ENCODE results near the gene RASSF8. TPM values are rescaled to one million over a fixed set of nuclear protein-coding genes. Genes with fewer than 3 reads are reported as not detected.

RASSF8 gene
- total RNA-seq, 1 donor from 2014 or later: 40.7 TPM

DNA sequence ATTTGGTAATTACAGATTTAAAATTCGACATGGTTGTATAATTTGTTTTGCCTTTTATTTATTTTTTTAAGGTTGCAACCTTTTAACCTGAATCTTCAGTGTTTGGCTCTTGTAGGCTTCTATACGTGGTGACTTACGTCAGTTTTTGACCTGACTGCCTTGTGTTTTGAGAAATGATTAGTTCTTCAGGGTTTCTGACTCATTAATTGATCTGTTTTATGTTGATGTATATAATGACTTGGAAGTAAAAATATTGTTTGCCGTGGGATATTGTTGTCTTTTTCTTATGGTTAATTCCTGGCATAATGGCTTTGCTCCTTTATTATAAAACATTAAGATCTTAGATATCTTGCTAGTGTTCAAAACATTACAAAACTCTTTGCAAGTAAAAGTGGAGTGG lies 2.5 kb downstream of the RASSF8 start:
- DNase-seq (ENCODE audit: low spot score): no peak

- DNase-seq (ENCODE audit: low spot score): no peak
Measured at GRCh38 chr12:25962932-25963525, 4.5 kb downstream of the RASSF8 start.

GRCh38 chr12:25965682-25966081 lies 7.2 kb downstream of the RASSF8 start:
- DNase-seq (ENCODE audit: low spot score): no peak

DNA sequence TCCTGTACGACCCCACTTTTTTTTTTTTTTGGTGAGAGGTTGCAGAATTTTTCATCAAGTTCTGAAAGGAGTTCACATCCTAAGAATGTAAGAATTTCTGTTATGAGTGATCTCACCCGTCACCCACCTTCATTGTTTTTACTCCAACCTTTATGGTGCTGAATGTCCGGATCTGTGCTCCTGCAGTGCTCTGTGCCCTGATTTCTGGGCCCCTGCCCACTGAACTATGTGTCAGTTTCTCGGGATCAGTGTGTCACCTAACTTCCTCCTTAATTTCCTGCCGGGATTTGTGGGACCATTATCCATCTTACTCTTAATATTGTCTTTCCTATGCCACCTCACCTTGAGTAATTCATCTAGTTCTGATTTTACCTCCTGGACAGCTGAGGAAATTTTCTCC lies 11.6 kb downstream of the RASSF8 start:
- no peak for DNase-seq (ENCODE audit: low spot score)

- DNase-seq (ENCODE audit: low spot score): no peak
Measured at GRCh38 chr12:25970916-25971653, 12.6 kb downstream of the RASSF8 start.

- no peak for DNase-seq (ENCODE audit: low spot score)
Measured at GRCh38 chr12:25971654-25972041, 13.2 kb downstream of the RASSF8 start.

- no peak for DNase-seq (ENCODE audit: low spot score)
Measured at GRCh38 chr12:25972783-25973182, 14.3 kb downstream of the RASSF8 start.

DNA sequence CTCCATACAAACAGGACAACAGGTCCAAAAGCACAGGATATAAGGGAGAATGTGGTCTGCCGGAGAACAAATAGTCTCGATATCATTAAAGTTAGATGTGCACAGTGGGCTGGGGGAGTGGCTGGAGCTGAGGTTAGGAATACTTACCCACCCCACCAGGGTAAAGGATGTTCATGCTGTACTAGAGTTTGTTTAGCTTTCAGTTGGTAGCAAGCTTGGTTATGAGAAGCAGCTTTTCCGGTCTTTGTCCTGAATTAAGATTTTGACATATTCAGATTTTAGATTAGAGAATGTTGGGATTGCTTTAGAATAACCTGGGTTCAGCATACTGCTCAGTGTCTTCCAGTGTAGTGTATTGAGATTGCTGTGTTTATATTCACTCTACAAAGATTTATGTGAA lies 16.7 kb downstream of the RASSF8 start:
- DNase-seq (ENCODE audit: low spot score): no peak

- no peak for DNase-seq (ENCODE audit: low spot score)
Measured at GRCh38 chr12:25975682-25976081, 17.2 kb downstream of the RASSF8 start.

- DNase-seq (ENCODE audit: low spot score): no peak
Measured at GRCh38 chr12:25976289-25976688, 17.8 kb downstream of the RASSF8 start.

DNA sequence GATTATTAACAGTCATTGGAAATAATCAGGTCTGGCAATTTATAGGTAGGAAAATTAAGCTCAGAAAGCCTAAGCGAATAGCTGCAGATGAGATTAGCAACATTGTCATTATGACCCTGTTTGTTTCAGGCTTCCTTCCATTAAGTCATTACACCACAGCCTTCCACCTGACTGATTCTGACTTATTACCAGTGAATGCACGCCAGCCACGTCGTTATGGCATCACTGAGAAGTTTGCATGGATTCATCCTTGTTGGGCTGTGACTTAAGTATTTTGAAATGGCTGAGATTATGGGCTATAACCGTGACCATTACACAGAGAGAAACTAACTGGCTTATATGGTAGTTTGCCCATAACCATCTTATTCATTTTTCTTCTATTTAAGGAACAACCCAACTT lies 18.6 kb downstream of the RASSF8 start:
- no peak for DNase-seq (ENCODE audit: low spot score)

- no peak for DNase-seq (ENCODE audit: low spot score)
Measured at GRCh38 chr12:25979059-25979458, 20.6 kb downstream of the RASSF8 start.

DNA sequence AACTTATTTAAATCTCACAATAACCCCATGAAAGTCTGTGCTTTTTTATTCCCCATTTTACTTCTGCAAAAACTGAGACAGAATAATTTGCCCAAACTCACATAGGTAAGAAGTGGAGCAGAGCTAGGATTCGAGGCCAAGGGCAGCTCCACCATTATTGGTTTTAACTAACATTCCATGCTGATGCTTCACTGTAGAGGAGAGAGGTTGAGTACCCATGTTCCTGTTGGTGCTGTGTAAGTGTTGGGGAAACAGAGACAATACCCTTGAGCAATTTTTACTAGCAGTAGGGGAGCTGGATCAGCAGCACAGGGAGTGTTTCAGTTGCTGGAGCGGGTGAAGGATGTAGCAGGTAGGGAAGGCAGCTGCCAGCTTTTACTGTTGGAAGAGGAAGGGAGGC lies 21.1 kb downstream of the RASSF8 start:
- DNase-seq (ENCODE audit: low spot score): no peak

GRCh38 chr12:25980035-25980434 lies 21.6 kb downstream of the RASSF8 start:
- no peak for DNase-seq (ENCODE audit: low spot score)

GRCh38 chr12:25981597-25981996 lies 23.1 kb downstream of the RASSF8 start:
- DNase-seq (ENCODE audit: low spot score): no peak

DNA sequence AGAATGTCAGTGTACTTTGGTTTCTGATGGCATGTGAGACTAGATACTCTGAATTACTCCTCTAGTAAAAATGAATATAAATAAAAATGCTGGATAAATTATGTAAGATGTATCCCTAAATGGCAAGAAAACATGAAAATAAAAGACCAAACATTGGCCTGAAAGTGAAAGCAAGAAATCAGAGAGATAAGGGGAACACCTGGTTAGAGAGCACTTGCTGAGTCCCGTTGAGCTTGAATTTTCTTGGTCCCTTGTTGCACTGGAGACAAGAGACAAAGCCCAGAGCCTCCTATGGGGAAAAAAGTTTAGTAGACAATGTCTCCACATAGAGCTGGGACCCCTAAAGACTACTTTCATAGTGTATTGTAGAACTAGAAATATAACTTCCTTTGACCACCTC lies 23.9 kb downstream of the RASSF8 start:
- DNase-seq (ENCODE audit: low spot score): no peak

- no peak for DNase-seq (ENCODE audit: low spot score)
Measured at GRCh38 chr12:25983625-25984024, 25.1 kb downstream of the RASSF8 start.

DNA sequence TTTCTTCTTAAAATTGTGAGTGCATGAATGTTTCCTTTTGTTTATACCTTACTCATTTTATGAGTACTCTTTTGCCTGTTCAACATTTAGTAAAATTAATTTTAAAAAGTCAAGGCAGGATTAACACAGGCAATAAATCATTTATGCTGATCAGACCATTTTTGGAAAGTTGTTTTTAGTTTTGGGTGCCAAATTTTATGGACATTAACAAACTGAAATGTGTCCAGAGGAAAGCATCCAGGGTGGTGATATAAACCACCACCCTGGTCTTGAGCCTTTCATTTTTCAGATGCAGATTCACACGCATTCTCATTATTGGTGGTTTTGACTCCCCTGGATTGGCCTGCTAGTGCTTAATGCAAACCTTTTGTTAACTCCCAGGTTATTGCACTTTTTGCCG lies 26.3 kb downstream of the RASSF8 start:
- DNase-seq (ENCODE audit: low spot score): no peak

GRCh38 chr12:25985316-25986175 lies 27.1 kb downstream of the RASSF8 start:
- no peak for DNase-seq (ENCODE audit: low spot score)

DNA sequence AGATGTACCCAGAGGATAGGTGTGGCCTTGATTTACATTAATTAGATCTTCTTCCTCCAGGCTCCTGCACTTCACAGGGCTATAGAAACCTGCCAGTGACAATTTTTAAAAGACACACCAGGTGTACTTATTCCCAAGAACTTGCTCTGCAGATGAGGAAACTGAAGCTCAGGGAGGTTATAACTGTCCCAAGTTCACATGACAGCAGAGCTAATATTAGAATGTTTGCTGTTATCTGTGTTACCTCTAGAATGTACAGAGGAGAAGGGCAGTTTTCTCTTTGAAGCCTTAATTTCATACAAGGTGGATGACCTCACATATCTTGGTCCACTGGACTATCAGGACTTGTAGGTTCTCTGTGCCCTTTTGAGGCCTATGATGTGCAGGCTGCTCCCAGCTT lies 27.7 kb downstream of the RASSF8 start:
- no peak for DNase-seq (ENCODE audit: low spot score)

DNA sequence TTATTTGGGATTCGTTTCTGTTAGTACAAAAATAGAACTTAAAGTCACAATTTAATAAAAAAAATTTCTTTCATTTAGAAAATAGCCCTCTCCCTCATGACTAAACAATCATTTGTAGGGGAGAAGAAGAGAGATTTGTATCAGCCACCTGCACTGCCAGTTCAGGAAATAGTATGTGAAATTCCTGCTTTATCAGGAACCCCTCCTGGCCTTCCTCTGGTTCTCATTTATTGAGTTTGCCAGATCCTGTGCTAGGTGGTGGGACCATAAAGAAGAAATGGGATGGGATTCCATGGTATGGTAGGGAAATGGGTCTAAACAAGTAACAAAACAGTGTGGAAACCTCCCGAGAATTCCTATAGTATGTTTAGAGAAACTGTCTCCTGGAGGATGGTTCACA lies 30.0 kb downstream of the RASSF8 start:
- no peak for DNase-seq (ENCODE audit: low spot score)

GRCh38 chr12:25990495-25990894 lies 32.0 kb downstream of the RASSF8 start:
- no peak for DNase-seq (ENCODE audit: low spot score)
